Panc1 (cell line): ENCODE results near the gene WASL. TPM values are rescaled to one million over a fixed set of nuclear protein-coding genes. Genes with fewer than 3 reads are reported as not detected.

Experiments
- ATAC-seq: fragments of 200-7000 bp; cut with Tn5 transposase; 2 replicates; pipeline ENCODE4 v1.9.1; 2020; ENCODE audit warnings: mild to moderate bottlenecking, moderate library complexity
- BruUV-seq: library from RNA; stranded (reverse); fragments of 400-500 nt; replicated peaks from 2 replicates; lab custom pipeline; 2021; lab: Mats Ljungman, UMichigan
- CTCF ChIA-PET: fragments of 300-600 bp; sonication (Branson Sonifier 250); formaldehyde crosslinking; loops from one replicate; lab custom pipeline; 2022; ENCODE audit warnings: antibody characterized with exemption; lab: Charles Lee
- POLR2A ChIA-PET: fragments of 300-600 bp; sonication (Branson Sonifier 250); formaldehyde crosslinking; loops from one replicate; lab custom pipeline; 2022; ENCODE audit warnings: antibody characterized with exemption; lab: Charles Lee
- DNase-seq: peaks from one replicate; pipeline ENCODE4 v3.0.0-alpha.2; 2010; ENCODE audit warnings: low read depth, low spot score
- H3K27ac ChIP-seq: 2 replicates; pipeline ENCODE4 v1.5.1; 2011; ENCODE audit warnings: mild to moderate bottlenecking, low read length, inconsistent platforms
- H3K27me3 ChIP-seq: fragments of 200-500 bp; sonication (Bioruptor generic); 2 replicates; pipeline ENCODE4 v1.6.0; 2014; ENCODE audit warnings: low read length, inconsistent platforms; ENCODE audit not compliant: control insufficient read depth, insufficient read depth
- H3K36me3 ChIP-seq: fragments of 200-500 bp; sonication (Bioruptor generic); 2 replicates; pipeline ENCODE4 v1.5.1; 2014; ENCODE audit warnings: inconsistent platforms, mild to moderate bottlenecking, low read length, moderate library complexity; ENCODE audit not compliant: control insufficient read depth, insufficient read depth
- H3K4me1 ChIP-seq: 2 replicates; pipeline ENCODE4 v1.5.1; 2011; ENCODE audit warnings: inconsistent platforms, mild to moderate bottlenecking, low read length, moderate library complexity; ENCODE audit not compliant: control insufficient read depth, insufficient read depth
- H3K4me3 ChIP-seq, 2 experiments: 2 replicates each; pipeline ENCODE4 v1.5.1; 2011 to 2012; ENCODE audit warnings: low read depth in 2 of 2, low read length in 2 of 2, mild to moderate bottlenecking in 2 of 2, inconsistent platforms in 1 of 2, moderate library complexity in 1 of 2
- H3K9me3 ChIP-seq: fragments of 200-500 bp; sonication (Bioruptor generic); 2 replicates; pipeline ENCODE4 v1.5.1; 2014; ENCODE audit warnings: low read depth, mild to moderate bottlenecking, inconsistent platforms, low read length, moderate library complexity; ENCODE audit not compliant: control insufficient read depth, insufficient read depth
- CTCF ChIP-seq: fragments of 450-650 bp; IDR thresholded peaks from 2 replicates; pipeline ENCODE4 v1.5.1; 2017; ENCODE audit warnings: mild to moderate bottlenecking
- POLR2AphosphoS5 ChIP-seq: IDR thresholded peaks from 2 replicates; pipeline ENCODE4 v1.6.1; 2012; ENCODE audit warnings: mild to moderate bottlenecking, low read depth, low read length, moderate library complexity
- REST ChIP-seq, 2 experiments: IDR thresholded peaks; 2 replicates each; pipeline ENCODE4 v1.6.1; 2011 to 2012; ENCODE audit warnings: low read depth in 2 of 2, control low read depth in 1 of 2, low read length in 1 of 2, mild to moderate bottlenecking in 1 of 2, moderate library complexity in 1 of 2; ENCODE audit not compliant: insufficient read depth in 1 of 2
- SIN3A ChIP-seq: IDR thresholded peaks from 2 replicates; pipeline ENCODE4 v1.6.1; 2012; ENCODE audit warnings: low read depth, mild to moderate bottlenecking, low read length, moderate library complexity, borderline replicate concordance; ENCODE audit not compliant: insufficient read depth
- TCF7L2 ChIP-seq: IDR thresholded peaks from 2 replicates; pipeline ENCODE4 v1.6.1; 2011; ENCODE audit warnings: mild to moderate bottlenecking, low read depth, low read length, inconsistent platforms
- in situ Hi-C: cut with HindIII; loops from 2 replicates; pipeline ENCODE4 v1.10.0; 2016; ENCODE audit warnings: low sequenced_read_pairs, low pct_unique_long_range_greater_than_20kb
- intact Hi-C: fragments of 100-400 bp; cut with micrococcal nuclease; formaldehyde crosslinking; loops from one replicate; pipeline ENCODE4 v1.10.0; 2022; ENCODE audit not compliant: unreplicated experiment
- total RNA-seq: library from RNA; stranded (reverse); gene quantifications from one replicate; pipeline ENCODE4 v1.2.1, GENCODE V29; 2021; ENCODE audit not compliant: unreplicated experiment

The WASL gene
- total RNA-seq, 1 experiment from 2014 or later: 29.6 TPM

- ATAC-seq (no peak), DNase-seq (no peak)
- CTCF ChIA-PET: no interaction called here
- BruUV-seq: no TSS peak
- Histone ChIP-seq H3K36me3 (no peaks in the 10 kb centered on the region), H3K9me3 (no peaks in the 10 kb centered on the region), H3K4me3 (no peak overlapping the region), H3K27ac (no peak overlapping the region), H3K4me1 (no peaks in the 10 kb centered on the region), H3K27me3 (peaks cover 8% of the 10 kb centered on the region)
- TF ChIP-seq CTCF: no peak
- TF ChIP-seq POLR2AphosphoS5: no peak
- TF ChIP-seq TCF7L2: no peak
- TF ChIP-seq REST (IDR thresholded peaks at IDR 0.05; ENCODE audit: insufficient read depth in 1 of 2, low read depth in 2 of 2, low read length in 1 of 2): no peak
- no peak for TF ChIP-seq SIN3A
- POLR2A ChIA-PET: no interaction called here
- in situ Hi-C loops (no loop called here), intact Hi-C loops (no loop called here)
Observed at GRCh38 chr7:123658023-123658422, 90.8 kb downstream of the WASL start.

- DNase-seq (no peak), ATAC-seq (no peak)
- Histone ChIP-seq H3K36me3 (no peaks in the 10 kb centered on the region), H3K9me3 (no peaks in the 10 kb centered on the region), H3K4me3 (no peak overlapping the region), H3K27ac (no peak overlapping the region), H3K27me3 (peaks cover 6% of the 10 kb centered on the region), H3K4me1 (no peaks in the 10 kb centered on the region)
- no TSS peak for BruUV-seq
- intact Hi-C loops (no loop called here), in situ Hi-C loops (no loop called here)
- TF ChIP-seq POLR2AphosphoS5: no peak
- no peak for TF ChIP-seq REST (IDR thresholded peaks at IDR 0.05; ENCODE audit: insufficient read depth in 1 of 2, low read depth in 2 of 2, low read length in 1 of 2)
- TF ChIP-seq SIN3A: no peak
- TF ChIP-seq CTCF: no peak
- no peak for TF ChIP-seq TCF7L2
- ChIA-PET CTCF (no interaction called here), POLR2A (no interaction called here)
Observed at GRCh38 chr7:123657304-123657685, 91.5 kb downstream of the WASL start.
